ENCODE results near the gene ZBP1.

The ZBP1 gene

DNA sequence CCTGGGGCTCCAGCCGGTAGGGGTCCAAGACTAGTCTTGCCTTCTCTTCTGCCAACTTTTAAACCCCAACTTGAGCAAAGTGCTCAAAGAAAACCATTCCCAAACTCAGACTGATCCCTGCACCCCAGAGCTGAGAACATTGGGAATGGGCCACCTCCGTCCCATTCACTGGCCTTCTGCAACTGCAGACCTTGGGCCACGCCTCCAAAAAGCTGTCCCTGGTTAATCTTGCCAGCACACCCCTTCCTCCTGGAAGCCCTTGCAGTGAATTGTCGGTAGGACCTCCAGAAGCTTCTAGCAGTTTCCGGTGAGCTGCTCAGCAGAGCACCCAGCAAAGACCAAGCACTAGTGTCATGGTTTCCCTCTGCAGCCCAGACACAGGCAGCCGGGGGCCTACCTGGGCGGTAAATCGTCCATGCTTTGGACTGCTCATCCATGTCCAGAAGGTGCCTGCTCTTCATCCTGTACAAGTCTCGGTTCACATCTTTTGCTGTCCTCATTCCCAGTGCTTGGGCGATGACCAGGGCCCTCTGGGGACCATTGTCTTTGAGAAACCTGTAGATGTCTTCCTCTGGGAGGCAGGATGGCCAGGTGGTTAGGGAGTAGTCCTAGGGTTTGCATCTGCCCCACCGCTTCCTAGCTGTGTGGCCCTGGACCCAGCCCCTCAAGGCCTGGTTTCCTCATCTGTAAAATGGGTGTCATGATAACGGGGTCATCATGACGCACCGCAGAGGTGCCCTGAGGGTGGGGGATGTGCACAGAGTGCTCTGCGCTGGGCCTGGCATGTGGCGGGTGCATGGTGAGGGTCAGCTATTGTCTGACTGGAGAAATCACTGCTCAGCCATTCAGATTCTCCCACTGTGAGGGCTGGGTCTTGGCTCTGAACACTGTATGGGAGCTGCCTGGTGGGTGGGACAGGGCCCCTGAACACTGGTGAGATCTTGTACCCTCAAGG lies 5.5 kb downstream of the ZBP1 start:
- no peak overlapping the region for H3K27ac ChIP-seq
- TF ChIP-seq, protein P1, sequence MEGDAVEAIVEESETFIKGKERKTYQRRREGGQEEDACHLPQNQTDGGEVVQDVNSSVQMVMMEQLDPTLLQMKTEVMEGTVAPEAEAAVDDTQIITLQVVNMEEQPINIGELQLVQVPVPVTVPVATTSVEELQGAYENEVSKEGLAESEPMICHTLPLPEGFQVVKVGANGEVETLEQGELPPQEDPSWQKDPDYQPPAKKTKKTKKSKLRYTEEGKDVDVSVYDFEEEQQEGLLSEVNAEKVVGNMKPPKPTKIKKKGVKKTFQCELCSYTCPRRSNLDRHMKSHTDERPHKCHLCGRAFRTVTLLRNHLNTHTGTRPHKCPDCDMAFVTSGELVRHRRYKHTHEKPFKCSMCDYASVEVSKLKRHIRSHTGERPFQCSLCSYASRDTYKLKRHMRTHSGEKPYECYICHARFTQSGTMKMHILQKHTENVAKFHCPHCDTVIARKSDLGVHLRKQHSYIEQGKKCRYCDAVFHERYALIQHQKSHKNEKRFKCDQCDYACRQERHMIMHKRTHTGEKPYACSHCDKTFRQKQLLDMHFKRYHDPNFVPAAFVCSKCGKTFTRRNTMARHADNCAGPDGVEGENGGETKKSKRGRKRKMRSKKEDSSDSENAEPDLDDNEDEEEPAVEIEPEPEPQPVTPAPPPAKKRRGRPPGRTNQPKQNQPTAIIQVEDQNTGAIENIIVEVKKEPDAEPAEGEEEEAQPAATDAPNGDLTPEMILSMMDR (IDR thresholded peaks at IDR 0.05), result no peak
- peak; percentile 62 for DNase-seq (ENCODE audit: low spot score)
- H3K4me3 ChIP-seq, result no peak overlapping the region

- H3K4me3 ChIP-seq, result no peak overlapping the region
- TF ChIP-seq, protein P1 (IDR thresholded peaks at IDR 0.05), result no peak
- H3K27ac ChIP-seq, result no peak overlapping the region
- DNase-seq (ENCODE audit: low spot score), result peak; percentile 56
These were observed 6.7 kb downstream of the ZBP1 start for GRCh38 chr20:57613481-57613921.

- H3K4me3 ChIP-seq, result no peak overlapping the region
- peak; percentile 36 for DNase-seq (ENCODE audit: low spot score)
- TF ChIP-seq, protein P1 (IDR thresholded peaks at IDR 0.05), result no peak
- no peak overlapping the region for H3K27ac ChIP-seq
These were observed 7.3 kb downstream of the ZBP1 start for GRCh38 chr20:57612916-57613315.

DNA sequence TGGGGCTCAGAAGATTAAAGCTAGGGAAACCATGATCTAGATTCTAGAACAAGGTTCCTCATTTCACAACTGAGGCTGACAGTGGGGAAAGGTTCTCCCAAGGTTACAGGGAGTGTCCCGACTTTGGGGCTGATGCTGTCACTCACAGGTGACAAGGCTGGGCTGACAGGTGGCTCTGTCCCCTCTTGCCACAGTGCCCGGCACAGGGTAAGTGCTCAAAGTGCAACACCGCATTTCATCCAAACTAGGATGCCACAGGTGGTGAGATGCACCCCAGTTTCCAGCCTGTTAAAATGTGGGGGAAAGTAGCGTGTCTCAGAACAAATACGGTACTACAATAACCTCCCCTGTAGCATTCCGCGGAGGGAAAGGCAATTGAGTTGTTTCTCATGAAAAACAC lies 7.8 kb downstream of the ZBP1 start:
- TF ChIP-seq, protein P1 (IDR thresholded peaks at IDR 0.05), result no peak
- peak; percentile 28 for DNase-seq (ENCODE audit: low spot score)
- H3K4me3 ChIP-seq, result no peak overlapping the region
- no peak overlapping the region for H3K27ac ChIP-seq

DNA sequence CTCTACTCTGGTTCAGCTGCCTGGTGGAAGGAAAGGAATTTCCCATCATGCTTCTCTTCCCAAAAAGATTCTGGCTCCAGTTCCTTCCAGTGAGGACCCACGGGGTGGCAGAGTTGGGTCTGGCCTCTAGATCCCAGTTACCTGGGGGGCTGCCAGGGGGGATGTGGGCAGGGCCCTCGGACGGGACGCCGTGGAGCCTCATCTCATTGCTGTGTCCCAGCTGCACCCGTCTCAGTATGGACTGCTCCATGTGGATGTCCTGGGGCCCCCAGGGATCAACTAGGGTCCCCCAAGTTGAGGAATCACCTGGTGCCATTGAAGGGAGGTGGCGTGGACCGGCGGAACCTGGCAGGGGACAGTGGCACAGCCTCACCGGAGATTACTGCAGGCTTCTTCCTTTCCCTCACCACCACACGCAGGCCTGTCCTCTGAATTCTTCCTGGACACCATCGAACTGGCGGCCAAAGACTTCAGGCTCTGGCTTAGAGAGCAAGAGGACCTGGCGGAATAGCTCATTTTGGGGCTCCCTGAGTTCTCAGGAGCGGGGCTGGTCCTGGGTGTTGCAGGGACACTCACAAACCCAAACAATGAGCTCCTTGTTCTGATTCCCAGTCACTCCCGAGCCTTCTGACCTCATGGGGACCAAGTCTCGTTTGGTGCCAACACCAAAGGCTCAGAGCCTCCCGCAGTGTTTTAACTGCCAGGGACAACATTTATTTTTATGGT lies 8.5 kb downstream of the ZBP1 start:
- TF ChIP-seq, protein P1 (IDR thresholded peaks at IDR 0.05), result no peak
- H3K27ac ChIP-seq, result no peak overlapping the region
- H3K4me3 ChIP-seq, result no peak overlapping the region
- no peak for DNase-seq (ENCODE audit: low spot score)

DNA sequence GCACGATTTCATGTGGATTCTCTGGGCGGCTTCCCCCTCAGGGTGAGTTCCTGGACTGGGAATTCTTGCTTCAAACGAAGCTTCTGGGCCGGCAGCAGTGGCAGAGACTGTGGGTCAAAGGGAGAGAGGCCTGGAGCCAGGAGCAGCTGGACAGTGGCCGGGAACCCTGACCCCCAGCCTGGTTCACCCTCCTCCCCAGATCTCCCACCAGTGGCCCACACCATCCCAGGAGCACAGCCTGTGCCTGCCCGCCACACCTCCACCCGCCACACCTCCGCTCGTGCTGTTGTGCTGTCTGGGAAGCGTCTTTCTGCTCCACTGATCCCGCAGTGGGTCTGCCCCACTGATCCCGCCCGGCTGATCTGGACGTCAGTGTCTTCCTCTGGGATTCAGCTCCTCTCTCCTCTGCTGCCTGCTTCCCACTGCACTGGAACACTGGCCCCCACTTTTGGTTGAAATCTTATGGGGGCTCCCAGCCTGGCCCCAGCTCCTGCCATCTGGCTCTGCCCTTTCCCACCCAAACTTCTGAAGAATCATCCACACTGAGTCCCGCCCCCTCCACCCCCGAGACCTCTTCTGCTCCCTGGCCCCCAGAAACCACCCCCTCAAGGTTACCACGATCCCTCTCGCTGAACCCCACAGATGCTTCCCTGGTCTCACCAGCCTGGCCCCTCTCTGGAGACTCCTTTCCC lies 9.8 kb downstream of the ZBP1 start:
- DNase-seq (ENCODE audit: low spot score), result no peak
- TF ChIP-seq, protein P1 (IDR thresholded peaks at IDR 0.05), result no peak

More for the DNA sequence above, 9.8 kb downstream of the ZBP1 start:
- Histone ChIP-seq H3K4me3 (no peak overlapping the region), H3K27ac (no peak overlapping the region)

Data from coronary artery (tissue), 2 donors.